Uterus (tissue), 4 donors: ENCODE measurements around the gene ITIH4. TPM values are rescaled to one million over a fixed set of nuclear protein-coding genes. Genes with fewer than 3 reads are reported as not detected.

Experiments used
- DNase-seq, 2 donors: peaks; one replicate each; pipeline ENCODE4 v3.0.0-alpha.2; 2019 to 2020
- H3K27ac ChIP-seq, 2 donors: fragments of 200-600 bp; sonication (generic); 1 replicate in 1 of 2; 2 replicates in 1 of 2; pipeline ENCODE4 v1.5.1; 2016 to 2018
- H3K27me3 ChIP-seq, 2 donors: fragments of 200-600 bp; sonication (generic); one replicate each; pipeline ENCODE4 v1.5.1; 2018 to 2019; ENCODE audit warnings: control low read depth in 1 of 2
- H3K36me3 ChIP-seq, 2 donors: fragments of 200-600 bp; sonication (generic); one replicate each; pipeline ENCODE4 v1.5.1; 2019; ENCODE audit warnings: control low read depth in 1 of 2
- H3K4me1 ChIP-seq, 2 donors: fragments of 200-600 bp; sonication (generic); one replicate each; pipeline ENCODE4 v1.5.1; 2018 to 2019; ENCODE audit warnings: control low read depth in 1 of 2
- H3K4me3 ChIP-seq, 2 donors: fragments of 200-600 bp; sonication (generic); 1 replicate in 1 of 2; 2 replicates in 1 of 2; pipeline ENCODE4 v1.5.1; 2018 to 2019; ENCODE audit warnings: mild to moderate bottlenecking in 1 of 2
- H3K9me3 ChIP-seq, 2 donors: fragments of 200-600 bp; sonication (generic); one replicate each; pipeline ENCODE4 v1.5.1; 2019; ENCODE audit warnings: control low read depth in 1 of 2
- CTCF ChIP-seq, 4 experiments: fragments of 200-600 bp in 2 of 4; fragments of 450-650 bp in 2 of 4; sonication (generic) in 2 of 4; IDR thresholded peaks; one replicate each; pipeline ENCODE4 v1.5.1; 2016 to 2019; ENCODE audit warnings: antibody characterized with exemption in 4 of 4, mild to moderate bottlenecking in 2 of 4, moderate library complexity in 1 of 4
- POLR2A ChIP-seq, 2 donors: fragments of 450-650 bp; IDR thresholded peaks; one replicate each; pipeline ENCODE4 v1.6.1; 2016; ENCODE audit warnings: antibody characterized with exemption in 2 of 2, mild to moderate bottlenecking in 1 of 2, moderate library complexity in 1 of 2
- intact Hi-C: fragments of 100-400 bp; cut with DNase I; formaldehyde crosslinking; loops from one replicate; pipeline ENCODE4 v1.15.1; 2023; ENCODE audit warnings: low total_unique reads
- total RNA-seq, 4 donors: library from RNA; depleted of rRNA in 3 of 4; stranded (reverse); fragments of >200 nt in 3 of 4; gene quantifications; one replicate each; pipeline versions ENCODE4 v1.1.0 to v1.2.4, GENCODE V29; 2014 to 2023
- donor health status: DM: yes; HTN: yes; CAD: no.

The ITIH4 gene
- total RNA-seq, 4 donors from 2014 or later: 0.26 to 8.7 (median 6.9) TPM

GRCh38 chr3:52809662-52810377 lies 20.7 kb downstream of the ITIH4 start:
- TF ChIP-seq POLR2A (IDR thresholded peaks at IDR 0.05) (no peak), CTCF (IDR thresholded peaks at IDR 0.05) (no peak)
- Histone ChIP-seq H3K4me3 (no peak overlapping the region), H3K9me3 (no peaks in the 10 kb centered on the region), H3K27me3 (no peaks in the 10 kb centered on the region), H3K36me3 (no peaks in the 10 kb centered on the region), H3K27ac (no peak overlapping the region), H3K4me1 (no peaks in the 10 kb centered on the region)
- intact Hi-C loops: no loop called here
- no peak for DNase-seq

- no peak for DNase-seq
Observed at GRCh38 chr3:52809149-52809548, 21.3 kb downstream of the ITIH4 start.

GRCh38 chr3:52805270-52806039 lies 25.0 kb downstream of the ITIH4 start:
- H3K9me3 ChIP-seq: no peaks in the 10 kb centered on the region
- intact Hi-C loops: no loop called here
- DNase-seq: no peak
- no peak overlapping the region for H3K27ac ChIP-seq
- no peaks in the 10 kb centered on the region for H3K4me1 ChIP-seq
- H3K36me3 ChIP-seq: no peaks in the 10 kb centered on the region
- TF ChIP-seq CTCF (IDR thresholded peaks at IDR 0.05): no peak
- no peak for TF ChIP-seq POLR2A (IDR thresholded peaks at IDR 0.05)
- H3K27me3 ChIP-seq: no peaks in the 10 kb centered on the region
- no peak overlapping the region for H3K4me3 ChIP-seq

More at GRCh38 chr3:52809149-52809548, 21.3 kb downstream of the ITIH4 start:
- H3K27me3 ChIP-seq: no peaks in the 10 kb centered on the region
- no peaks in the 10 kb centered on the region for H3K4me1 ChIP-seq
- no peak overlapping the region for H3K27ac ChIP-seq
- no peaks in the 10 kb centered on the region for H3K36me3 ChIP-seq
- intact Hi-C loops: no loop called here
- no peak overlapping the region for H3K4me3 ChIP-seq
- H3K9me3 ChIP-seq: no peaks in the 10 kb centered on the region
- TF ChIP-seq POLR2A (IDR thresholded peaks at IDR 0.05): no peak
- no peak for TF ChIP-seq CTCF (IDR thresholded peaks at IDR 0.05)

GRCh38 chr3:52801839-52802238 lies 28.6 kb downstream of the ITIH4 start:
- Histone ChIP-seq H3K36me3 (no peaks in the 10 kb centered on the region), H3K4me3 (no peak overlapping the region), H3K27me3 (no peaks in the 10 kb centered on the region), H3K27ac (no peak overlapping the region), H3K4me1 (no peaks in the 10 kb centered on the region), H3K9me3 (no peaks in the 10 kb centered on the region)
- DNase-seq: no peak
- intact Hi-C loops: no loop called here
- TF ChIP-seq POLR2A (IDR thresholded peaks at IDR 0.05): no peak
- TF ChIP-seq CTCF (IDR thresholded peaks at IDR 0.05): no peak

DNA sequence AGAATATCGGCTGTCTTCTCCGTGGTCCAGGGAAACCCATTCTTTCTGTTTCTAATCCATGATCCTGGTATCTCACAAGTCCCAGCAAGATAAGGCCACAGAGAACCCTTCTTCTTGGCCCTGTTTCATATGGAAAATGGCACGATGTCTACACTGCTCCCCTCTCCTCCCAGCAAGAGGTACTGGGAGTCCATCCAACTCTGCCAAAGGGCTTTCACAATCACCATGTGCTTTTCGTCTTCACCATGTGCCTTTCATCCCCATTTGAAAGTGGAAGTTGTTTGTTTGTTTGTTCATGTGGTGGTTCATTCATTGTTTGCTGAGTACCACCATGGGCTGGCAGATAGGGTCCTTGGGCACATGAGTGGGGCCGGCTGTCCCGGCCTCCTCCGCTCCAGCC lies 30.4 kb downstream of the ITIH4 start:
- Histone ChIP-seq H3K27ac (no peak overlapping the region), H3K4me3 (no peak overlapping the region), H3K4me1 (no peaks in the 10 kb centered on the region), H3K27me3 (no peaks in the 10 kb centered on the region), H3K36me3 (no peaks in the 10 kb centered on the region), H3K9me3 (no peaks in the 10 kb centered on the region)
- no peak for DNase-seq
- TF ChIP-seq POLR2A (IDR thresholded peaks at IDR 0.05) (no peak), CTCF (IDR thresholded peaks at IDR 0.05) (no peak)
- intact Hi-C loops: no loop called here
